ENCODE measurements around the gene MANBA. TPM values are rescaled to one million over a fixed set of nuclear protein-coding genes. Genes with fewer than 3 reads are reported as not detected.

The MANBA gene
- polyA plus RNA-seq, 3 donors, result 80.8 to 94.4 (median 88.7) TPM

GRCh38 chr4:102761906-102762305 lies 1.1 kb upstream of the MANBA start:
- Histone ChIP-seq H3K9ac (ENCODE audit: insufficient read depth, low read length, poor library complexity, severe bottlenecking) (no peak overlapping the region), H3K36me3 (replicated peaks in 1 of 2; ENCODE audit: control insufficient read depth in 1 of 2, insufficient read depth in 2 of 2, low read length in 2 of 2) (no peaks in the 10 kb centered on the region), H3K4me2 (replicated peaks; ENCODE audit: extremely low read depth, low read length, poor library complexity, severe bottlenecking) (peak overlapping the region; percentile 92), H3K4me1 (ENCODE audit: control insufficient read depth in 1 of 2, insufficient read depth in 2 of 2, low read length in 2 of 2) (peaks cover 35 to 39% of the 10 kb centered on the region in 2 donors), H3K27ac (ENCODE audit: low read depth in 1 of 2, low read length in 2 of 2) (no peak overlapping the region), H2AFZ (ENCODE audit: insufficient read depth, low read depth, low read length, poor library complexity, severe bottlenecking) (no peak overlapping the region), H3K9me3 (replicated peaks in 1 of 2; ENCODE audit: control insufficient read depth in 1 of 2, insufficient read depth in 1 of 2, low read length in 2 of 2) (no peaks in the 10 kb centered on the region), H4K20me1 (ENCODE audit: insufficient read depth, low read length) (peaks cover 19% of the 10 kb centered on the region), H3K79me2 (ENCODE audit: insufficient read depth, low read length) (peaks cover 33% of the 10 kb centered on the region), H3K27me3 (ENCODE audit: control insufficient read depth in 2 of 2, insufficient read depth in 2 of 2, low read length in 2 of 2) (no peaks in the 10 kb centered on the region), H3K4me3 (replicated peaks in 1 of 3; ENCODE audit: low read depth in 2 of 3, low read length in 3 of 3) (peak overlapping the region in 1 of 3 experiments; percentile 79)
- no peak for TF ChIP-seq CTCF (IDR thresholded peaks at IDR 0.05)
- Mint-ChIP-seq H3K9me3 (peaks cover 0 to 2% (median 0%) of the 10 kb centered on the region in 7 donors), H3K36me3 (peaks cover 8 to 20% of the 10 kb centered on the region in 2 donors), H3K4me1 (peaks cover 39% of the 10 kb centered on the region), H3K4me3 (peak overlapping the region; percentile 88 to 92), H3K27ac (peak overlapping the region in 1 of 7 donors; percentile 99), H3K27me3 (ENCODE audit: low read depth in 3 of 3) (peaks cover 0 to 5% (median 4%) of the 10 kb centered on the region in 3 donors)
- DNase-seq, result no peak
- WGBS (ENCODE audit: insufficient coverage), result 94% methylated on average over 10 of the region's 14 CpGs
- intact Hi-C loops (cut with micrococcal nuclease), result loop anchor here in 1 of 2 donors (2.0 to 5.0 kb wide), 3 partner anchors 27 to 65 kb away; partner anchors contain the start of gene UBE2D3

GRCh38 chr4:102761296-102761701 lies 531 bp upstream of the MANBA start:
- intact Hi-C loops (cut with micrococcal nuclease), result loop anchor here in 1 of 2 donors (2.0 to 5.0 kb wide), 3 partner anchors 28 to 66 kb away; partner anchors contain the start of gene UBE2D3
- Histone ChIP-seq H3K36me3 (replicated peaks in 1 of 2; ENCODE audit: control insufficient read depth in 1 of 2, insufficient read depth in 2 of 2, low read length in 2 of 2) (no peaks in the 10 kb centered on the region), H3K4me3 (replicated peaks in 1 of 3; ENCODE audit: low read depth in 2 of 3, low read length in 3 of 3) (peak overlapping the region; percentile 79 to 99 (median 95)), H3K79me2 (ENCODE audit: insufficient read depth, low read length) (peaks cover 39% of the 10 kb centered on the region), H3K9ac (ENCODE audit: insufficient read depth, low read length, poor library complexity, severe bottlenecking) (peak overlapping the region; percentile 100), H3K27me3 (ENCODE audit: control insufficient read depth in 2 of 2, insufficient read depth in 2 of 2, low read length in 2 of 2) (no peaks in the 10 kb centered on the region), H3K4me2 (replicated peaks; ENCODE audit: extremely low read depth, low read length, poor library complexity, severe bottlenecking) (peak overlapping the region; percentile 92), H3K9me3 (replicated peaks in 1 of 2; ENCODE audit: control insufficient read depth in 1 of 2, insufficient read depth in 1 of 2, low read length in 2 of 2) (no peaks in the 10 kb centered on the region), H3K4me1 (ENCODE audit: control insufficient read depth in 1 of 2, insufficient read depth in 2 of 2, low read length in 2 of 2) (peaks cover 39 to 43% of the 10 kb centered on the region in 2 donors), H2AFZ (ENCODE audit: insufficient read depth, low read depth, low read length, poor library complexity, severe bottlenecking) (peak overlapping the region; percentile 75), H3K27ac (ENCODE audit: low read depth in 1 of 2, low read length in 2 of 2) (peak overlapping the region; percentile 99 to 100), H4K20me1 (ENCODE audit: insufficient read depth, low read length) (peaks cover 22% of the 10 kb centered on the region)
- WGBS (ENCODE audit: insufficient coverage), result under 1% methylated on average over 12 of the region's 15 CpGs
- Mint-ChIP-seq H3K4me1 (peaks cover 43% of the 10 kb centered on the region), H3K36me3 (peaks cover 9 to 22% of the 10 kb centered on the region in 2 donors), H3K27me3 (ENCODE audit: low read depth in 3 of 3) (peaks cover 0 to 4% (median 3%) of the 10 kb centered on the region in 3 donors), H3K9me3 (peaks cover 0 to 2% (median 0%) of the 10 kb centered on the region in 7 donors), H3K4me3 (peak overlapping the region; percentile 88 to 92), H3K27ac (peak overlapping the region; percentile 97 to 99 (median 98))
- peak in 1 of 3 donors; percentile 9 for DNase-seq
- no peak for TF ChIP-seq CTCF (IDR thresholded peaks at IDR 0.05)
